ENCODE measurements around the gene NAALADL2.

The NAALADL2 gene

GRCh38 chr3:175558261-175558660 is 699.1 kb downstream of the NAALADL2 start:
- Histone ChIP-seq H3K9ac (ENCODE audit: low read length) (no peak overlapping the region), H3K9me2 (ENCODE audit: low read depth, low read length) (no peaks in the 10 kb centered on the region)

GRCh38 chr3:175564363-175564762 is 705.2 kb downstream of the NAALADL2 start:
- Histone ChIP-seq H3F3A (ENCODE audit: insufficient read depth, low read length) (no peaks in the 10 kb centered on the region), H3K27me3 (ENCODE audit: insufficient read depth, low read length) (no peaks in the 10 kb centered on the region), H2AFZ (ENCODE audit: low read length) (no peak overlapping the region), H3K9me3 (ENCODE audit: low read length) (no peaks in the 10 kb centered on the region), H4K20me1 (ENCODE audit: insufficient read depth, low read length) (no peaks in the 10 kb centered on the region), H3K4me3 (ENCODE audit: low read depth, low read length, poor library complexity, severe bottlenecking) (no peak overlapping the region), H3K36me3 (ENCODE audit: insufficient read depth, low read length) (no peaks in the 10 kb centered on the region), H3K4me1 (ENCODE audit: insufficient read depth, low read length, severe bottlenecking) (no peaks in the 10 kb centered on the region), H3K9me2 (ENCODE audit: low read depth, low read length) (no peaks in the 10 kb centered on the region), H3K9ac (ENCODE audit: low read length) (no peak overlapping the region), H3K79me2 (ENCODE audit: insufficient read depth, low read length) (no peaks in the 10 kb centered on the region), H3K4me2 (ENCODE audit: low read length) (no peak overlapping the region), H3K27ac (ENCODE audit: low read depth, low read length, poor library complexity, severe bottlenecking) (no peak overlapping the region)
- TF ChIP-seq CTCF (IDR thresholded peaks at IDR 0.05; ENCODE audit: low read length): no peak
- TF ChIP-seq EZH2 (IDR thresholded peaks at IDR 0.05; ENCODE audit: borderline replicate concordance, low read length): no peak

More at GRCh38 chr3:175558261-175558660, 699.1 kb downstream of the NAALADL2 start:
- Histone ChIP-seq H3K27me3 (ENCODE audit: insufficient read depth, low read length) (no peaks in the 10 kb centered on the region), H4K20me1 (ENCODE audit: insufficient read depth, low read length) (no peaks in the 10 kb centered on the region), H3F3A (ENCODE audit: insufficient read depth, low read length) (no peaks in the 10 kb centered on the region), H3K4me2 (ENCODE audit: low read length) (no peak overlapping the region), H3K79me2 (ENCODE audit: insufficient read depth, low read length) (no peaks in the 10 kb centered on the region), H3K4me3 (ENCODE audit: low read depth, low read length, poor library complexity, severe bottlenecking) (no peak overlapping the region), H3K36me3 (ENCODE audit: insufficient read depth, low read length) (no peaks in the 10 kb centered on the region), H3K27ac (ENCODE audit: low read depth, low read length, poor library complexity, severe bottlenecking) (no peak overlapping the region), H2AFZ (ENCODE audit: low read length) (no peak overlapping the region), H3K4me1 (ENCODE audit: insufficient read depth, low read length, severe bottlenecking) (no peaks in the 10 kb centered on the region), H3K9me3 (ENCODE audit: low read length) (no peaks in the 10 kb centered on the region)
- no peak for TF ChIP-seq EZH2 (IDR thresholded peaks at IDR 0.05; ENCODE audit: borderline replicate concordance, low read length)
- no peak for TF ChIP-seq CTCF (IDR thresholded peaks at IDR 0.05; ENCODE audit: low read length)

GRCh38 chr3:175571096-175571495 is 712.0 kb downstream of the NAALADL2 start:
- Histone ChIP-seq H3K4me1 (ENCODE audit: insufficient read depth, low read length, severe bottlenecking) (no peaks in the 10 kb centered on the region), H3K36me3 (ENCODE audit: insufficient read depth, low read length) (no peaks in the 10 kb centered on the region), H3K9me2 (ENCODE audit: low read depth, low read length) (no peaks in the 10 kb centered on the region), H3K9ac (ENCODE audit: low read length) (no peak overlapping the region), H2AFZ (ENCODE audit: low read length) (no peak overlapping the region), H3K27ac (ENCODE audit: low read depth, low read length, poor library complexity, severe bottlenecking) (no peak overlapping the region), H4K20me1 (ENCODE audit: insufficient read depth, low read length) (no peaks in the 10 kb centered on the region), H3F3A (ENCODE audit: insufficient read depth, low read length) (no peaks in the 10 kb centered on the region), H3K27me3 (ENCODE audit: insufficient read depth, low read length) (no peaks in the 10 kb centered on the region), H3K4me3 (ENCODE audit: low read depth, low read length, poor library complexity, severe bottlenecking) (no peak overlapping the region), H3K79me2 (ENCODE audit: insufficient read depth, low read length) (no peaks in the 10 kb centered on the region), H3K9me3 (ENCODE audit: low read length) (no peaks in the 10 kb centered on the region), H3K4me2 (ENCODE audit: low read length) (no peak overlapping the region)
- TF ChIP-seq CTCF (IDR thresholded peaks at IDR 0.05; ENCODE audit: low read length): no peak
- TF ChIP-seq EZH2 (IDR thresholded peaks at IDR 0.05; ENCODE audit: borderline replicate concordance, low read length): no peak

Measured in OCI-LY1 (cell line).